ENCODE results near the gene SLC24A3.
A peak's percentile ranks its signal among the peaks of the same experiment; 100 is the strongest.

The SLC24A3 gene

DNA sequence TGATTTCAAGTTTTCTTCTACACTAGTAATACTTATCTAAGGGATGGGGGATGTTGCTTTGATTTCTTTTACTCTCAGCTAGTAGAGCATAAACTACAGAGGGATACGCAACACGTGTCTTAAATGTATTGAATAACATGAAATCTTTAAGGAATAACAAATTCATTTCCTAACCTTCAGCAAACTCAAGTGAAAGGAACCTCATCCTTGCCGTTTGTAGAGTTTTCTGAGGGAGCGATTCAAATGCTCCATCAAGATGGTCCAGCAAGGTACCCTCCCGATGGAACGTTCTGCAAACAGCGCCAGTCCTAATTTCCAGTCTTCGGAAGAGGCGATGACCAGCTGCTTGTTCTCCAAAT lies 450.2 kb downstream of the SLC24A3 start:
- no peak overlapping the region for H3K27ac ChIP-seq (ENCODE audit: low read depth, low read length)
- H3K4me2 ChIP-seq (ENCODE audit: low read length) = no peak overlapping the region
- H3K79me2 ChIP-seq (ENCODE audit: control insufficient read depth, low read length) = no peaks in the 10 kb centered on the region
- peaks cover 24% of the 10 kb centered on the region; the same call in 1 of the 2 replicates for H3K27me3 ChIP-seq (ENCODE audit: control insufficient read depth, low read length)
- H3K4me3 ChIP-seq (ENCODE audit: low read length) = no peak overlapping the region
- no peaks in the 10 kb centered on the region for H3K36me3 ChIP-seq (ENCODE audit: control insufficient read depth, low read length)
- H3F3A ChIP-seq (ENCODE audit: control insufficient read depth, insufficient read depth) = no peaks in the 10 kb centered on the region
- peaks cover 13% of the 10 kb centered on the region for H3K4me1 ChIP-seq (ENCODE audit: control insufficient read depth, low read length)
- TF ChIP-seq, protein P1, sequence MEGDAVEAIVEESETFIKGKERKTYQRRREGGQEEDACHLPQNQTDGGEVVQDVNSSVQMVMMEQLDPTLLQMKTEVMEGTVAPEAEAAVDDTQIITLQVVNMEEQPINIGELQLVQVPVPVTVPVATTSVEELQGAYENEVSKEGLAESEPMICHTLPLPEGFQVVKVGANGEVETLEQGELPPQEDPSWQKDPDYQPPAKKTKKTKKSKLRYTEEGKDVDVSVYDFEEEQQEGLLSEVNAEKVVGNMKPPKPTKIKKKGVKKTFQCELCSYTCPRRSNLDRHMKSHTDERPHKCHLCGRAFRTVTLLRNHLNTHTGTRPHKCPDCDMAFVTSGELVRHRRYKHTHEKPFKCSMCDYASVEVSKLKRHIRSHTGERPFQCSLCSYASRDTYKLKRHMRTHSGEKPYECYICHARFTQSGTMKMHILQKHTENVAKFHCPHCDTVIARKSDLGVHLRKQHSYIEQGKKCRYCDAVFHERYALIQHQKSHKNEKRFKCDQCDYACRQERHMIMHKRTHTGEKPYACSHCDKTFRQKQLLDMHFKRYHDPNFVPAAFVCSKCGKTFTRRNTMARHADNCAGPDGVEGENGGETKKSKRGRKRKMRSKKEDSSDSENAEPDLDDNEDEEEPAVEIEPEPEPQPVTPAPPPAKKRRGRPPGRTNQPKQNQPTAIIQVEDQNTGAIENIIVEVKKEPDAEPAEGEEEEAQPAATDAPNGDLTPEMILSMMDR (IDR thresholded peaks at IDR 0.05; ENCODE audit: low read depth, low read length, poor library complexity, severe bottlenecking) = no peak
- H3K9me3 ChIP-seq (ENCODE audit: control insufficient read depth, insufficient read depth, low read length) = no peaks in the 10 kb centered on the region
- no peaks in the 10 kb centered on the region for H3K9me2 ChIP-seq (replicated peaks; ENCODE audit: control insufficient read depth, low read length)
- no peaks in the 10 kb centered on the region for H4K20me1 ChIP-seq (ENCODE audit: control insufficient read depth, insufficient read depth, low read depth, low read length)

DNA sequence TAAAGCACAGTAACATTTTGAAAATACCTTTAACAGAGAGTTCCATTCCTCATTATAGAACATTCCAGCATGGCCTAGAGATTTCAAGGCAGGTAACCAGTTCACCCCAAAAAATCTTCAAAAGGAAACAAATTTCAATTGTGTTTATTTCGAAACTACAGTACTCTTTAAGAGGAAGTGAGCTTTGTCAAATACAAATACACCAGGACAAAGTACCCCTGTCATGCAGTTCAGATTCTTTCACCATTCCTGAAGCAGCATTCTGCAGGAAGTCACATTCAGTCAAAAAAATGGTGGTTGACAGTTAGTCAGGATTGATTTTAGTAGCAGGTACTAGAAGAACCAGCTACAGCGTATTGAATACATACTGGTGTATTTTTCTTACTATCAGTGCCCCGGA lies 456.0 kb downstream of the SLC24A3 start:
- H3K9me3 ChIP-seq (ENCODE audit: control insufficient read depth, insufficient read depth, low read length) = no peaks in the 10 kb centered on the region
- no peaks in the 10 kb centered on the region for H4K20me1 ChIP-seq (ENCODE audit: control insufficient read depth, insufficient read depth, low read depth, low read length)
- TF ChIP-seq EZH2phosphoT487 (IDR thresholded peaks at IDR 0.05; ENCODE audit: borderline replicate concordance, low read length) = no peak
- TF ChIP-seq, protein P1 (IDR thresholded peaks at IDR 0.05; ENCODE audit: low read depth, low read length, poor library complexity, severe bottlenecking) = no peak
- no peaks in the 10 kb centered on the region for H3K36me3 ChIP-seq (ENCODE audit: control insufficient read depth, low read length)
- no peaks in the 10 kb centered on the region for H3K27me3 ChIP-seq (ENCODE audit: control insufficient read depth, low read length)
- no peak overlapping the region for H3K27ac ChIP-seq (ENCODE audit: low read depth, low read length)
- peaks cover 5% of the 10 kb centered on the region for H3K4me1 ChIP-seq (ENCODE audit: control insufficient read depth, low read length)
- H3K4me3 ChIP-seq (ENCODE audit: low read length) = no peak overlapping the region
- no peaks in the 10 kb centered on the region for H3F3A ChIP-seq (ENCODE audit: control insufficient read depth, insufficient read depth)
- H3K4me2 ChIP-seq (ENCODE audit: low read length) = 0 out of 2 replicates have a peak overlapping the region, but pooled peaks have one; percentile 16
- no peaks in the 10 kb centered on the region for H3K79me2 ChIP-seq (ENCODE audit: control insufficient read depth, low read length)
- no peaks in the 10 kb centered on the region for H3K9me2 ChIP-seq (replicated peaks; ENCODE audit: control insufficient read depth, low read length)

DNA sequence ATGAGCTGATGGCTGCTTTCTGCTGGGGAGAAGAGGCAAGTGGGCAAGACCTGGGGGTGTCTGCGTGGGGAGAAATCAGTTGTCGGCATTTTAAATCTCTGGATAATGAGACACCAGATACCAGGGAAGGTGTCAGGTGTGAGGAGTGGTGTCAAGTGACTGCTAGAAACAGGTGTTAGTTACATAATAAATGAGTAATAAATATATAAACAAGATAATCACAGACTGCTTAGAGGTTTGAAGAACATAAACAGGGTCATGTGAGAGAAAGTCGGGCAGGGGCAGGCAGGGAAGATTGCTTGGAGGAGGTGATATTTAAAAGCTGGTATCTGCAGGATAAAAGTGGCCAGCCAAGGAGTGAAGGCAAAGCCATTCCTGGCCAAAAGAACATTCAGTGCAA lies 458.4 kb downstream of the SLC24A3 start:
- no peak overlapping the region for H3K27ac ChIP-seq (ENCODE audit: low read depth, low read length)

More for the DNA sequence above, 458.4 kb downstream of the SLC24A3 start:
- H3K79me2 ChIP-seq (ENCODE audit: control insufficient read depth, low read length) = no peaks in the 10 kb centered on the region
- H3K9me3 ChIP-seq (ENCODE audit: control insufficient read depth, insufficient read depth, low read length) = no peaks in the 10 kb centered on the region
- H3K4me1 ChIP-seq (ENCODE audit: control insufficient read depth, low read length) = peaks cover 5% of the 10 kb centered on the region
- H3K4me2 ChIP-seq (ENCODE audit: low read length) = no peak overlapping the region
- no peak overlapping the region for H3K4me3 ChIP-seq (ENCODE audit: low read length)
- H3K27me3 ChIP-seq (ENCODE audit: control insufficient read depth, low read length) = no peaks in the 10 kb centered on the region
- no peaks in the 10 kb centered on the region for H3K36me3 ChIP-seq (ENCODE audit: control insufficient read depth, low read length)
- no peak for TF ChIP-seq EZH2phosphoT487 (IDR thresholded peaks at IDR 0.05; ENCODE audit: borderline replicate concordance, low read length)
- TF ChIP-seq, protein P1 (IDR thresholded peaks at IDR 0.05; ENCODE audit: low read depth, low read length, poor library complexity, severe bottlenecking) = no peak
- H3K9me2 ChIP-seq (replicated peaks; ENCODE audit: control insufficient read depth, low read length) = no peaks in the 10 kb centered on the region
- no peaks in the 10 kb centered on the region for H4K20me1 ChIP-seq (ENCODE audit: control insufficient read depth, insufficient read depth, low read depth, low read length)
- no peaks in the 10 kb centered on the region for H3F3A ChIP-seq (ENCODE audit: control insufficient read depth, insufficient read depth)

Data from DOHH2 (cell line).